NCI-H2171 treated with DMSO at 0.1 percent for 48 hours (cell line): ENCODE results near the gene CNN2.

Experiments used
- DNase-seq: peaks from one replicate; lab custom pipeline; 2025; lab: John Stamatoyannopoulos, UW

CNN2 gene

GRCh38 chr19:1081301-1082164, 55.1 kb downstream of the CNN2 start:
- no peak for DNase-seq

GRCh38 chr19:1082165-1082927, 55.9 kb downstream of the CNN2 start:
- DNase-seq: peak; percentile 86

- no peak for DNase-seq
Observed at GRCh38 chr19:1082928-1083816, 56.8 kb downstream of the CNN2 start.

GRCh38 chr19:1084024-1084868, 57.8 kb downstream of the CNN2 start:
- peak; percentile 77 for DNase-seq

- no peak for DNase-seq
Observed at GRCh38 chr19:1085053-1085658, 58.7 kb downstream of the CNN2 start.

- no peak for DNase-seq
Observed at GRCh38 chr19:1085676-1086442, 59.5 kb downstream of the CNN2 start.

- DNase-seq: no peak
Observed at GRCh38 chr19:1086613-1087012, 60.2 kb downstream of the CNN2 start.

GRCh38 chr19:1087813-1088415, 61.5 kb downstream of the CNN2 start:
- no peak for DNase-seq

- DNase-seq: no peak
Observed at GRCh38 chr19:1088416-1089010, 62.1 kb downstream of the CNN2 start.
